ENCODE data around the gene RTP2. TPM values are rescaled to one million over a fixed set of nuclear protein-coding genes. Genes with fewer than 3 reads are reported as not detected.

The RTP2 gene
- total RNA-seq, 1 donor from 2014 or later: not detected

DNA sequence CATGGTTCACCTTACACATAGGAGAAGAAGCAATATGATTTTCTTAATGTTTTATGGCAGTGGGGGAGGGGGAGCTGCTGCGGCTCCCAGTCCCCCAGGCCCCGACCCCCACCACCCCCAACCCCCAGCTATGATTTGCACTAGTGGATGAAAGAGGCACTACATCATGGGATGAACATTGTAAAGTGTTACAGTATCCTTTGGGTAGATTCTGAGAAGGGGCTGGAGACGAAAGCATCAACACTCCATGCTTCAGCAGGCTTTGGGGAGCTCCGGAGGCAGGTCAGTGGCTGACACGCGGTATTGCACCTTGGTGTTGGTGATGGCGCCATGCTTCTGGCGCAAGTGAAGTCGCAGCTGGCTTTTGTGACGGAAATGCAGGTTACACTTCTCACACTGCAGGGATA is 19.9 kb upstream of the RTP2 start:
- intact Hi-C loops (cut with DNase I): no loop called here
- Histone ChIP-seq H3K9me3 (no peaks in the 10 kb centered on the region), H3K27ac (no peak overlapping the region), H3K36me3 (peaks cover 22 to 68% of the 10 kb centered on the region in 2 donors), H3K27me3 (no peaks in the 10 kb centered on the region), H3K4me1 (no peaks in the 10 kb centered on the region), H3K4me3 (no peak overlapping the region)
- TF ChIP-seq POLR2AphosphoS5 (IDR thresholded peaks at IDR 0.05; ENCODE audit: insufficient read depth in 1 of 2, low read depth in 1 of 2) (no peak), POLR2A (IDR thresholded peaks at IDR 0.05) (no peak)
- TF ChIP-seq, protein P1, sequence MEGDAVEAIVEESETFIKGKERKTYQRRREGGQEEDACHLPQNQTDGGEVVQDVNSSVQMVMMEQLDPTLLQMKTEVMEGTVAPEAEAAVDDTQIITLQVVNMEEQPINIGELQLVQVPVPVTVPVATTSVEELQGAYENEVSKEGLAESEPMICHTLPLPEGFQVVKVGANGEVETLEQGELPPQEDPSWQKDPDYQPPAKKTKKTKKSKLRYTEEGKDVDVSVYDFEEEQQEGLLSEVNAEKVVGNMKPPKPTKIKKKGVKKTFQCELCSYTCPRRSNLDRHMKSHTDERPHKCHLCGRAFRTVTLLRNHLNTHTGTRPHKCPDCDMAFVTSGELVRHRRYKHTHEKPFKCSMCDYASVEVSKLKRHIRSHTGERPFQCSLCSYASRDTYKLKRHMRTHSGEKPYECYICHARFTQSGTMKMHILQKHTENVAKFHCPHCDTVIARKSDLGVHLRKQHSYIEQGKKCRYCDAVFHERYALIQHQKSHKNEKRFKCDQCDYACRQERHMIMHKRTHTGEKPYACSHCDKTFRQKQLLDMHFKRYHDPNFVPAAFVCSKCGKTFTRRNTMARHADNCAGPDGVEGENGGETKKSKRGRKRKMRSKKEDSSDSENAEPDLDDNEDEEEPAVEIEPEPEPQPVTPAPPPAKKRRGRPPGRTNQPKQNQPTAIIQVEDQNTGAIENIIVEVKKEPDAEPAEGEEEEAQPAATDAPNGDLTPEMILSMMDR (IDR thresholded peaks at IDR 0.05): no peak
- no peak for DNase-seq (ENCODE audit: extremely low spot score in 2 of 2)

DNA sequence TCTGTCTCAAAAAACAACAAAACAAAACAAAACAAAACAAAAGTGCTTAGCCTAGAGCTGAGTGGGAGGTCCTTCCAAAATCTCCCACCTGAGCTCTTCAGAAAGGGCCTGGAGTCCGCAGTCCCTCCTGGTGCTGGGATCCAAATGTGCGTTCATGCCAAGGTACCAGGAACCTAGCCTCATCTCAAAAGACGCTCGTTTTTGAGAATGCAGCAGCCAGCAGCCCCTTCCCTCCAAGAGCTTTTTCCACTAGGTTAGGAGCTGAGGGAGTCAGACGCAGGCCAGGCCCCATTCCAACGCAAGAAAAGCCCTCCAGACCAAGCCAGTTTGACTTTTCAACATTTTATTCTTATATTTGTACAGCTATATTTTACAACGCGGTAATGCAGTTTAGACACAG is 18.7 kb upstream of the RTP2 start:
- no peaks in the 10 kb centered on the region for H3K27me3 ChIP-seq
- DNase-seq (ENCODE audit: extremely low spot score in 2 of 2): no peak
- H3K36me3 ChIP-seq: peaks cover 16 to 56% of the 10 kb centered on the region in 2 donors
- no peak for TF ChIP-seq POLR2A (IDR thresholded peaks at IDR 0.05)
- TF ChIP-seq POLR2AphosphoS5 (IDR thresholded peaks at IDR 0.05; ENCODE audit: insufficient read depth in 1 of 2, low read depth in 1 of 2): no peak
- TF ChIP-seq, protein P1 (IDR thresholded peaks at IDR 0.05): no peak
- no peak overlapping the region for H3K4me3 ChIP-seq
- H3K4me1 ChIP-seq: no peaks in the 10 kb centered on the region
- H3K27ac ChIP-seq: no peak overlapping the region
- no peaks in the 10 kb centered on the region for H3K9me3 ChIP-seq
- intact Hi-C loops (cut with DNase I): no loop called here

DNA sequence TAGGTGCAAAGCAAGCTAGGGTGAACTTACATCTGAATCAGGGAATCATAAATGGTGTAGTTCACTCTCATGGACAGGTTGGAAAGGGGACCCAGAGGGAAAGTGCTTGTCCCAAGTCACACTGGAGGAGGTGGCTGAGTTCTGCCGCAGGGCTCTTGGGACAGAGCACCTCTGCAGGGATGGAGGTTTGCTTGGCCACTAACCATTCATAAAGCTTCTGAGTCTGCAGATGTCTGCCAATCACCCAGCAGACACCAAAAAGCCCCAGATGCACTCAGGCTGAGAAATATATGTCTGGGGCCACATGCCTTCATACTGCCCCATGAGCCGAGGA is 17.9 kb upstream of the RTP2 start:
- intact Hi-C loops (cut with DNase I): no loop called here
- Histone ChIP-seq H3K27me3 (no peaks in the 10 kb centered on the region), H3K4me1 (no peaks in the 10 kb centered on the region), H3K36me3 (peaks cover 9 to 49% of the 10 kb centered on the region in 2 donors), H3K27ac (no peak overlapping the region), H3K9me3 (no peaks in the 10 kb centered on the region), H3K4me3 (no peak overlapping the region)
- TF ChIP-seq POLR2AphosphoS5 (IDR thresholded peaks at IDR 0.05; ENCODE audit: insufficient read depth in 1 of 2, low read depth in 1 of 2) (no peak), POLR2A (IDR thresholded peaks at IDR 0.05) (no peak)
- TF ChIP-seq, protein P1 (IDR thresholded peaks at IDR 0.05): no peak
- no peak for DNase-seq (ENCODE audit: extremely low spot score in 2 of 2)

DNA sequence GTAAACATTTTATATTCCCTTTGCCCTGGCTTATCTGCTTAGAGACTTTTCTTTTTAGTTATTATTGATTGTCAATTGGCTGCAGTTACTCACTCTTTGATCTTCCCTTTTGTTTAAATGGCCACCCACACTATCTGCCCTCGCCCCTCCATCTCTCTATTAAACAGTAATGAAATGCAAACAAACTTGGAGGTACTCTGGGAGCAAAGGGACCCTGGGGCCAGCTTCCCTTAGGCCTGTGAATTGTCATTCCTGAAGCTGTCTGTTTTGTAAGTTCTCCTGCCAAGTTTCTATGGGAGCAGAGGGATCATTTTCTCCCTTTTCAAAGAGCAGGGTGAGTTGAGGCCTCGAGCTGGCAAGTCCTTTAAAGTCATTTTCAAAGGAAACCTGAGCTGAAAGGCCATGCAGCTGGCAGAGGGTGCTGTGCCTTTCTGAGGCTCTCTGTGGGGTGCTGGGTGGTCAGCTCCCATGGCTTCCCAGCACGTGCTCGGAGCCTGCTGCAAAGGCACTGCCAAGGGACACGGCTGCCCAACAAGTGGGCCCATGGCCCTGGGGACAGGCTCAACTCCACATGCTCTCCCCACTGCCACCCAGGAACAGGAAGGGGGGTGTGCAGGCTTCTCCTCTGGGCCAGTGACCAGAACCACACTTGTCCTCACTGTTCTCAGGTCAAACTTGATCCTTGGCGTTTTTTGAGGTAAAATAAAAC is 17.4 kb upstream of the RTP2 start:
- H3K9me3 ChIP-seq: no peaks in the 10 kb centered on the region
- TF ChIP-seq, protein P1 (IDR thresholded peaks at IDR 0.05): no peak
- TF ChIP-seq POLR2A (IDR thresholded peaks at IDR 0.05): no peak
- no peak for TF ChIP-seq POLR2AphosphoS5 (IDR thresholded peaks at IDR 0.05; ENCODE audit: insufficient read depth in 1 of 2, low read depth in 1 of 2)
- H3K27ac ChIP-seq: no peak overlapping the region
- H3K36me3 ChIP-seq: peaks cover 4 to 44% of the 10 kb centered on the region in 2 donors
- no peaks in the 10 kb centered on the region for H3K4me1 ChIP-seq
- no peak overlapping the region for H3K4me3 ChIP-seq
- intact Hi-C loops (cut with DNase I): no loop called here
- DNase-seq (ENCODE audit: extremely low spot score in 2 of 2): no peak
- H3K27me3 ChIP-seq: no peaks in the 10 kb centered on the region

DNA sequence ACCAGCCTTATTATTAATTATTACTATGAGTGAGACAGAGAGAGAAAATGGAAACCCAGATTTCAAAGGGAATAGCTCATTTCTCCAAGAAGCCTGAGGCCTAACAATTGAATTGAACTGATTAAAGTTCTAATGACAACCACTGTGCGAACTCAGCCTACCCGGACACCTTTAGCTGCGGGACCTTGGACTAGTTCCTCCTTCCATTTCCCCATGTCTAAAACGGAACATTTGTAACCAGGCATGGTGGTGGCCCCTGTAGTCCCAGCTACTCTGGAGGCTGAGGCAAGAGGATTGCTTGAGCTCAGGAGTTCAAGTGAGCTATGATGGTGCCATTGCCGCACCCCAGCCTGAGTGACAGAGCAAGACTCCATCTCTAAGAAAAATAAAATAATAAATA is 16.4 kb upstream of the RTP2 start:
- Histone ChIP-seq H3K4me1 (no peaks in the 10 kb centered on the region), H3K27ac (no peak overlapping the region), H3K36me3 (peaks cover 0 to 34% of the 10 kb centered on the region in 2 donors), H3K9me3 (no peaks in the 10 kb centered on the region), H3K4me3 (no peak overlapping the region), H3K27me3 (no peaks in the 10 kb centered on the region)
- no peak for TF ChIP-seq POLR2A (IDR thresholded peaks at IDR 0.05)
- TF ChIP-seq, protein P1 (IDR thresholded peaks at IDR 0.05): no peak
- no peak for TF ChIP-seq POLR2AphosphoS5 (IDR thresholded peaks at IDR 0.05; ENCODE audit: insufficient read depth in 1 of 2, low read depth in 1 of 2)
- intact Hi-C loops (cut with DNase I): no loop called here
- no peak for DNase-seq (ENCODE audit: extremely low spot score in 2 of 2)
